GM18511 (cell line): ENCODE measurements around the gene KRTCAP2.
"Not testable (repeated sequence)": the region's sequence is repeated elsewhere in the genome, so short reads cannot be mapped to it uniquely, and the experiment has no call there.

Source experiments
- ATAC-seq: cut with Tn5 transposase; IDR thresholded peaks from one replicate; pipeline ENCODE4 v1.9.1; 2021; ENCODE audit warnings: mild to moderate bottlenecking, moderate library complexity; ENCODE audit not compliant: unreplicated experiment

Gene KRTCAP2

DNA sequence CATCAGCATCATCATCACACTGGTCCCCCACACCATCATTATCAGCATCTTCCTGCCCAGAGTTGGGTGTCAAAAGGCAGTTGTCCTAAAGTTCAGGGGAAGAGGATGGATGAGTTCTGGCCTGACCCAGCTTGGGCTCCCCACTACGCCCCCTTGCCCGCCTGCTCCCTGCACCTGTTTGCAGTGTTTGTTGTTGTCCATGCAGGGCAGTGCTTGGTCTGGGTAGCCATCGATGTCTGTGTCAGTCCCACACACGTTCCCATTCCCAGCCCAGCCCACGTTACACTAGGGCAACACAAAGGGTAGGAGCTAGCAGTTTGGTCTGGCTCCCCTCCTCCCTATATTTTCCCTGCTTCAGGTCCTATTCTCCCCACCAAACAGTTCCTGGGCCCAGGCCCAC is 27.8 kb upstream of the KRTCAP2 start:
- ATAC-seq, result no peak

DNA sequence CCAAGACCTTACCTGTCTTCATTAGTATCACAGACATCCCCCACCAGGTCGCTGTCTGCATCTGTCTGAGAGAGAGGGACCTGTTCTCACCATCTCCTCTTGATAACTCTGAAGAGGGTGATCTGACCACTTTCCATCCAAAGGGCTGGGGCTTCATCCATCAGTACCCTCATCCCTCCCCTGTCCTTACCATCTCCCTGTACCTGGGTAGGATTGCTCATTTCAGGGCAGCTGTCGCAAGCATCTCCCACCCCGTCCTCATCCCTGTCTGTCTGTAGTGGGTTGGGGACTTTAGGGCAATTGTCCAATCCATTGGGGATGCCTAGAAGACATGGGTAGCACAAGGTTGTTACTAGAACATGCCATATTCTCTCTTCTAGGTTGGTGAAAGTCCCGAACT is 26.7 kb upstream of the KRTCAP2 start:
- ATAC-seq, result no peak

DNA sequence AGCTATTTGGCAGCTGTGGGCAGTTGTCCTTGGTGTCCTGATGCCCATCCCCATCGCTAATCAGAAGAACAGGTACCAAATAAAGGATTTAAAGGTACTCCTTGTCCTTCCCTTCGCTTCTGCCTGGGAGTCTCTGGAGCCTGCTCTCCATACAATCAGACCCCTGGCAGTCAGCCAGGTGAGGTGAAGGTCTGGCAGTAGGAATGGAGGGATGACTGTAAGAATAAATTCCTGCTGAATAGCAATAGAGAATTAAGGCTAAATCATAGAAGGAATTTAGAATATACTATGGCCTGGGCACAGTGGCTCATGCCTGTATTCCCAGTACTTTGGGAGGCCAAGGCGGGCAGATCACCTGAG is 25.4 kb upstream of the KRTCAP2 start:
- ATAC-seq, result no peak

DNA sequence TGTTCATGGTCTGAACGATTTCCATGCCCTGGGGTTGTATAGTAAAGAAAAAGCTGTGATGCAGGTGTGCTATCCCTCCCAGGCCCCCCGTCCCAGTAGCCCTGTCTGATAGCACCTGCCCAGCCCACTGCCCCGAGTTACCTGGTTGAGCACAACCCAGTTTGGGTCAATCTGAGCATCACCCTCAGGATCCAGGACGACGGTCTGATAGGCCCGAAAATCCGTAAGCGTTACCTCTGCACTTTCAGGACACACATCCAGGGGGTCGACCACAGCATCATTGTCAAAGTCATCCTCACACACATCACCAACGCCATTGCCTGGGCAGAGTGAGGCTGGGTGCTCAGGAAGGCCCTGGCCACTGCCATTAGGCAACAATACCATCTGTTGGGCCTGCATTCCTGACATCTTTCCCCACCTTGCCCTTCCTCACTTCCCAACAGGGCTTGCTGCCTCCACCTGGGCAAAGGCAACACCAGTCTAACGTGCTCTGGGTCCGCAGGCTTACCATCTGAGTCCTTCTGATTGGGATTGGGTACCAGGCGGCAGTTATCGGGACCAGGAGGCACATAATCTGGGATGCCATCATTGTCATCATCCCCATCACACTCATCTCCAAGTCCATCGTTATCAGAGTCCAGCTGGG is 24.9 kb upstream of the KRTCAP2 start:
- no peak for ATAC-seq

DNA sequence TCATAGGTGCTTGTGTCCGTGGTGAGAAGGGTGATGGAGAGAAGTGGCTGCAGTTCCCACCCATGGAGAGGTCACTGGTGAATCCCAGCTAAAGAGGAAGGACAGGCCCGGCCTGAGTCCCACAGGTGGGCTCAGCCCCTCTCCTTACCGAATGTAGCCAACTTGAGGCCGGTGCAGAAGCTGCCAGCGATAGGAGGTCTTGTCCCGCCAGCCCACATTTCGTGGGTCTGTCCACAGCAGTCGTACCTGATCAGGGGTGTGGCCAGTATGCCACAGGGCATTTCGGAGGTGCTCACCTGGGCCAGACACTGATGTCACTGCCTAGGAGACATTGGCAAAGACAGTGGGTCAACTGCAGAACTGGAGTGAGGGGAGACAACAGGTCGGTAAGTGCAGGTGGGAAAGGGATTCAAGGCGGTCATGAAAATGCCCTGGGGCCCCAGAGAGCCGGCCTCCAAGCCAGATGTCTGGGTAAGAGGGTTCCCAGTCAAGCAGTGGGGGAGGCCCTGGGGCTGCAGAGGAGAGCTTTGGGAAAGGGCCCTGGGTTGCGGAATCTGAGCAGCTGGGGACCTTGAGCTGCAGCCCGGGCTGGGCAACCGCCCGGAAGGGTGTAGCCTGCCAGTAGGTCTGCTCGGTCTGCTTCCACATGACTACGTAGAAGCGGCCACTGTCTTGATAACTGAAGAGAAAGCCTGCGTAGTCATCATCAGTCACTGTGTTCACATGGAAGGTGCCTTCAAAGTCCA is 24.0 kb upstream of the KRTCAP2 start:
- ATAC-seq, result no peak

DNA sequence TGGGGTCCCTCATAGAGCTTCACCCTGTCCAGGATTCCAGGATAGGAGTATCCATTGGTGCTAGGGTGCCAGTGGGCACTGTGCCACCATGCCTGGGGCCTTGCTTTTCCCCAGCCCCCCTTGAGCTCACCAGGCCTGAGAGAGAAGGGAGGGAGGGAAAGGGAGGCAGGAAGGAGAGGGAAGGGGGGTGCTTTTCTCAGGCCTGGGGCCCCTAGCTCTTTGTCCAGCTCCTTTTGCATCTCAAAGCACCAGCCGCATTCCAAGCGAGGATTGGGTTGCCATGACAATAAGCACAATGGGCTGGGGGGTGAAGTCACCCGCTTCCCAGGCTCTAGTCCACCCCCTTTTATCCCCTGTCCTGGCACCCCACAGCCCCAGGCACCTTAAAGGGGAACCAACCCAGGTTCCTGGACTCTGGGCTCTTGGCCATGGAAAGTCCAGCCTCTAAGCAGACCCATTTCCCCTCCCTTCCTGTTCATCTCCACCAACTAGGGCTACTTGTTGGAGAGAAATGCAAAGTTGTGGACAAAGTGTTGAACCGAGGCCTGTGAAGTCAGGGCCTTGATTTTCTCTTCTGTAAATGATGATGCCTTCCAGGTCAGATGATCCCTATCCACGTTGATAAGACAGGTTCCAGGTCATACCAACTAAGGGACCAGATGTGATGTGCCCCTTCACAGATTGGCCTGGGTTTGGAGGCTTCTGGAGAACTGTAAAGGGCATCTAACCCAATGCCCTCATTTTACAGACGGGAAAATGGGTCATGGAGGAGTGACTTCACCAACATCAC is 23.2 kb upstream of the KRTCAP2 start:
- no peak for ATAC-seq

DNA sequence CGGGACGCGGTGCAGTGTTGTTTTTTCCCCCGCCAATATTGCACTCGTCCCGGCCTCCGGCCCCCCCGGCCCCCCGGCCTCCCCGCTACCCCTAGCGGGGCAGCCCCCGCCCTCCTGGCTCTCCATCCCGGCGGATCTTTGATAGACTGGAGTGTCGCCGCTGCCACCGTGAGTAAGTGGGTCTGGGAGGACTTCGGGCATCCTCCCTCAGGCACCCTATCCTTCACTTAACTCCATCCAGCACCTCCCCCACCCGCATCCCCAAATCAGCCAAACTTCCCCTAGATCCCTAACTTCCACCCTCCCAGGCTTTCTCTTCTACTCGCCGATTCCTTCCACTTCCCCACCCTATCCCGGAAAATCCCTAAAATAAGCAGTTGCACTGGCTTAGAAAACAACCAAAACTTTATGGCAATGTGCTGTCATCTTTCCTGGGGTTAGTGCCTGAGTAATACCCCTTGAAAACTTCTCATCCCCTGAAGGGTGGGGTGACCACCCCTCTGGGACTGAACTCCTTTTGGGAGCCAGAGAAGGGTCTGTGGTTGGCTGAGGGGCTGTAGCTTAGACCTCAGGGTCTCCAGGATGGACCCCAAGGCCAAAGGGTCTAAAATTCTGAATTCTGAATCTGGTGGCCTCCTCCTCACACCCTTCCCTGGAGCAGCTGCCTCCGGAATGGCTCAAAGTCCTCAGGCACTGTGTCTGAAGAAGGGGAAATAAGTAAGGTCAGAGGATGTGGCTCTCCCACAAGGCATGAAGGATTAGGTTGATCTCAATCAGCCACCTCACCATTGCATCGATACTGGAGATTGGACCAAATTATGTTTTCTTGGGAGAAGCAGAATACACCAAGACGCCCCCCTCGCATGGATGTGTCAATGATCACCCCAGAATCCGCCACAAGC is 22.3 kb upstream of the KRTCAP2 start:
- no peak for ATAC-seq

DNA sequence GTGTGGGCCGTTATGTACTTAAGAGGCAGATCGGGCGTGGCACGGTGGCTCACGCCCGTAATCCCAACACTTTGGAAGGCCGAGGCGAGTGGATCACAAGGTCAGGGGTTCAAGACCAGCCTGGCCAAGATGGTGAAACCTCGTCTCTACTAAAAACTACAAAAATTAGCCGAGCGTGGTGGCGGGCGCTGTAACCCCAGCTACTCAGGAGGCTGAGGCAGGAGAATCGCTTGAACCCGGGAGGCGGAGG is 20.8 kb upstream of the KRTCAP2 start:
- not testable (repeated sequence) for ATAC-seq

DNA sequence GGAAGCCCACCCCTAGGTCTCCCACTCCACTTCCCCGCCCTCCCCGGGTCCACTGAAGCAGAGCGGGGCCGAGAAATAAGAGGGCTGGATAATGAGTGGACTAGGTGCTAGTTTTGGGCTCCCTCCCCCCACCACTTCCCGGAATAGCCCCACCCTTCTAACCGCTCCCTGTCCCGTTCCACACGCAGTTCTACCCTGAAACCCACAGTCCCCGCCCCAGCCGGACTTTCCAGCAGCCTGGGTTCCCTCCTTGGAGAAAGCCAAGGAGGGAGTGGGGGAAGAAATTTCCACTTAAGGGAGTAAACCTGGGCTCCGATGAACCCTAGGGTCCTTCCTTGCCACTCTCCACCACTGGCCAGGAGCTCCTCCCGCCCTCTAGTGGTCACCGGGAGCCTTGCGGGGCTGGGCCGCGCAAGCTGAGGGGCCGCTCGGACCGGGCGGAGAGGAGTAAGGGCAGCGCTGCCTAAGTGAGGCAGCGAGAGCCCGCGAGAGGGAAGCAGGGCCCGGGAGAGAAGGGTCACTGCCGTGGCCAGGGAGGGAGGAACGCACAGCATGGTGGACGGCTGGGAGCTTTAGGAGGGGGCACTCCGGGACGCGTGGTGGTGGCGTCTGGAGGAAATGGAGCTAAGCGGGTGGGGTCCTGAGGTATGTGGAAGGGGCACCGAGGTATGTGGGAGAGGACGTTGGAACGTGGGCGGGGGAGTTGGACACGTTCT is 20.3 kb upstream of the KRTCAP2 start:
- ATAC-seq, result peak; percentile 74

DNA sequence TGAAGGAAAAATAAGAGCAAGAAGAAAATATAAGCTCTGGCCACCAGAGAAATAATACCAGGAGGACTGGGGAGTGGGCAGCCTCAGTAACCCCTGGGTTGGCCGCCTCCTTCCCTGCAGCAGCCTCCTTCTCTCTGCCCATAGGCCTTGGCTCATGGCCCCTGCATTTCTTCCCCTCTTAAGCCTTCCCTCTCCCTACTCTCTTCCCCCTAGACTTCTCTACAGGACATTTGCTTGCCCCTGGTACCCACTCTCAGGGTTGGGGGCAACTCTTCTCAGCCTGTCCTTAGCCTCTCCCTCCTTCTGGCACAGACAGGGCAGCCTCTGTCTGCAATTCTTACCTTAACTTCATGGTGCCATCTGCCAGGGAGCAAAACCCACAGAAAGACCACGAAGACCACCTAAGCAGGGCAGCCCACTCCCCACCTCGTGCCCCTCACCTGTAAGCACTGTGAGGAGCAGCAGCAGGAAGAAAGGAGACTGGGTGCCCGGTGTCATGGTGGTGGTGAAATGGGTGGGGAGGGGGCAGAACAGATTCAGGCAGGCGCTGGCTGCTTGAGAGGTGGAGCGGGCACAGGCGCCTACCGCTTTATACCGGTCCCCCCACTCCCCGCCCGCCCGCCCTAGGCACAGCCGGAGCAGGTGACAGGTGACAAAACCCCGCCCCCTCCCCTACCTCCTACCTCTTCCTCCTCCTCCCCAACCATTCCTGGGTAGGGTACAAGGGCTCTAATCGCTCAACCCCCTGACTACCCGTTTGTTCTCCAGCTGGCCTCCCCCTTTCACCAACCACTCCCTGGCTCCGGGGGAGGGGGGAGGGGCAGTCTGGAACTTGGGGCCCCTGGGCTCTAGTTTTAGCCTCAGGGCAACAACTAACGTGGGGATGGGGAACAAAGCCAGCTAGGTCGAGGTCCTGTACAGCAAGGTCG is 19.5 kb upstream of the KRTCAP2 start:
- ATAC-seq, result no peak

DNA sequence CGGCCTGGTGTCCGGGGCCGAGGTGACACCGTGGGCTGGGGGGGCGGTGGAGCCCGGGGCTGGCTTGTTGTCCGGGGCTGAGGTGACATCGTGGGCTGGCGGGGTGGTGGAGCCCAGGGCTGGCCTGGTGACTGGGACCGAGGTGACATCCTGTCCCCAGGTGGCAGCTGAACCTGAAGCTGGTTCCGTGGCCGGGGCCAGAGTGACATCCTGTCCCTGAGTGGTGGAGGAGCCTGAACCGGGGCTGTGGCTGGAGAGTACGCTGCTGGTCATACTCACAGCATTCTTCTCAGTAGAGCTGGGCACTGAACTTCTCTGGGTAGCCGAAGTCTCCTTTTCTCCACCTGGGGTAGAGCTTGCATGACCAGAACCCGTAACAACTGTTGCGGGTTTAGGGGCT is 18.8 kb upstream of the KRTCAP2 start:
- ATAC-seq, result no peak

DNA sequence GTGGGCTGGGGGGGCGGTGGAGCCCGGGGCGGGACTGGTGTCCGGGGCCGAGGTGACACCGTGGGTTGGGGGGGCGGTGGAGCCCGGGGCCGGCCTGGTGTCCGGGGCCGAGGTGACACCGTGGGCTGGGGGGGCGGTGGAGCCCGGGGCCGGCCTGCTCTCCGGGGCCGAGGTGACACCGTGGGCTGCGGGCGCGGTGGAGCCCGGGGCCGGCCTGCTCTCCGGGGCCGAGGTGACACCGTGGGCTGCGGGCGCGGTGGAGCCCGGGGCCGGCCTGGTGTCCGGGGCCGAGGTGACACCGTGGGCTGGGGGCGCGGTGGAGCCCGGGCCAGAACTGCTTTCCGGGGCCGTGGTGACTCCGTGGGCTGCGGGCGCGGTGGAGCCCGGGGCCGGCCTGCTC is 16.8 kb upstream of the KRTCAP2 start:
- ATAC-seq, result not testable (repeated sequence)

DNA sequence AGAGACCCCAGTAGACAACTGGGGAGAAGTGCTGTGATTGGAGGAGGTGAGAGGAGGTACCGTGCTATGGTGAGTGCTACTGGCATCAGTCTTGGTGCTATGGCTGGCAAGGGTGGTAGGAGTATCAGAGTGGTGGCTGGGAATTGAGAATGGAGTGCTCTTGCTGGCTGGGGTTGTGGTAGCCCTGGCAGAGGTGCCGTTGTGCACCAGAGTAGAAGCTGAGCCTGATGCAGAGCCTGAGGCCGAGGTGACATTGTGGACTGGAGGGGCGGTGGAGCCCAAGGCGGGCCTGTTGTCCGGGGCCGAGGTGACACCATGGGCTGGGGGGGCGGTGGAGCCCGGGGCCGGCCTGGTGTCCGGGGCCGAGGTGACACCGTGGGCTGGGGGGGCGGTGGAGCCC is 15.2 kb upstream of the KRTCAP2 start:
- ATAC-seq, result no peak

DNA sequence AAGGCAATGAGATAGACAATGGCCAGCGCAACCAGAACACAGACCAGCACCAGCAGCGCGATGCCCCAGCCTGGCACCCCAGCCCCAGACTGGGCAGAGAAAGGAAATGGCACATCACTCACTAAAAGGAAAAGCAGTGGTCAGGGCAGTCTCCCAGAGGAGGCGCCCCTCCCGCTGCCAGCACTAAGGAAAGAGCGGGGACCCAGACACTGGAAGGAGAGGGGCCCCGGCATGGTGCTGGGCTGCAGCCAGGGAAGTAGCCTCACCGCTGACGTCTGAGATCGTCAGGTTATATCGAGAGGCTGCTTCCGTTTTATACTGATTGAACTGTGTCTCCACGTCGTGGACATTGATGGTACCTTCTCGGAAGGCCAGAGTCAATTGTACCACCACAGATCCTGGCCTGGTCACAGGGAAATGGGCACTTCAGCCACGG is 14.4 kb upstream of the KRTCAP2 start:
- no peak for ATAC-seq

DNA sequence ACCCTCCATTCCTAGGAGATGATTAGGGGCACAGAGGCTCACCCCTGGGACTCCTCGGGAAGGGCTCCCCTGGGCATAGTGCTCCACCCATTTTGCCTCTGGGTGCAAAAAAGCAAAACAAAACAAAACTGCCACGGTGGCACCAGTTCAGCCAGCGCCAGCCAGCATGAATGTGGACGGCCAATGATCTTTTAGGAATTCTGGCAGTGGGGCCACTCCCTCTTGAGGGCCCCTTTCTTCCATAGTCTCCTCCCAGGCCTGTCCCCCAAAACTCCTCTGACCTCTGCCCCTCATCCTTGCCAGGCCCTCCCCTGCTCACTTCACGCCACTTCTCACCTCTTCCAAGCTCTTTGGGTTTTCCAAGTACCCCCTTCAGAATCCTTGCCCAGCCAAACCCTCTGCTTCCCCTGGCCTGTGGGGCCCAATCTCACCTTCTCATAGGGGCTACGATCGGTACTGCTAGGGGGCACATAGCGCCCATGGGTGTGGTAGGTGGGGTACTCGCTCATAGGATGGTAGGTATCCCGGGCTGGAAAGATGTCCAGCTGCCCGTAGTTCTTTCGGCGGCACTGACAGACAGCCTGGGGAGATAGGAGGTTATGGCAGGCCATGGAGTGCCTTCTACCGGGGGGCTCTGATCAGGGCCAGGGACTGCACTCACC is 13.8 kb upstream of the KRTCAP2 start:
- no peak for ATAC-seq

DNA sequence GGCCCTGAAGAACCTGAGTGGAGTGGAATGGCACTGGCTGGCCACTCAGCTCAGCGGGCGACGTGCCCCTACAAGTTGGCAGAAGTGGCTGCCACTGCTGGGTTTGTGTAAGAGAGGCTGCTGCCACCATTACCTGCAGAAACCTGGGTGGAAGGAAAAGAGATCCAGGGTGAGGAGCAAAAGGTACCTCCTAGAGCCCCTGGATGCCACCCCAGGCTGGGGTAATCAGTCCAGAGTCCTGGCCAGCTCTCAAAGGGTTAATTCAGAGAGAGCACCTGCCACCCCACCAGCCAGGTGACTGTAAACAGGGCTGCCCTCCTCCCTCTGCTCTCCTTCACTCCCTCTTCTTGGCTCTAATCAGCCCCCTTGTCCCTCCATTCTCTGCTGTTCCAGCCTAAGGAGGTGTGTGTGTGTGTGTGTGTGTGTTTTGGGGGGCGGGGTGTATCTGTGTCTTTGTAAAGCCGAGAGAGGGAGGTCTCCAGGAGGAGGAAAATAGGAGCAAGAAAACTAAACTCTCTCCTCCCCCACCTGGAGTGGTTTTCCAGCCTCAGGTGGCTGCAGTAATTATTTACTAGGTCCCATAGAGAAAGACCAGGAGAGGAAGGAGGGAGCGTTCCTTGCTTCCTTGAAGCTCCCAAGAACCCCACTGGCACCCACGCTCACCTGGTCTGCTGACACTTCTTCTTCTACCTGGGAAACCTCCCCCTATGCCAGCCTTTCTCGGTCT is 13.1 kb upstream of the KRTCAP2 start:
- ATAC-seq, result no peak

DNA sequence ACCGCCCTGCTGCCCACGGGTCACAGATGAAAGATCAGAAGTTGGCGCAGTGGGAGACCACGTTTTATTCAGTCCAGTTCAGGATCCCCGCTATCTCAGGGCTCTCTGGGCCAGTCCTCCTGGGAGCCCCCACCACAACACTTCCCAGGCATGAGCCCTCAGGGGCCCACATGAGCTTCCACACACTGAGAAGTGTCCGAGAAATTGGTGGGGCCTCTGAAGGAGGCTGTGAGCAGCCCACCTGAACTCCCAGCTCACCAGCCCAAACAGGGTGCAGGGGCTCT is 12.6 kb upstream of the KRTCAP2 start:
- ATAC-seq, result no peak
